ENCODE measurements around the gene SYTL5.

Gene SYTL5

DNA sequence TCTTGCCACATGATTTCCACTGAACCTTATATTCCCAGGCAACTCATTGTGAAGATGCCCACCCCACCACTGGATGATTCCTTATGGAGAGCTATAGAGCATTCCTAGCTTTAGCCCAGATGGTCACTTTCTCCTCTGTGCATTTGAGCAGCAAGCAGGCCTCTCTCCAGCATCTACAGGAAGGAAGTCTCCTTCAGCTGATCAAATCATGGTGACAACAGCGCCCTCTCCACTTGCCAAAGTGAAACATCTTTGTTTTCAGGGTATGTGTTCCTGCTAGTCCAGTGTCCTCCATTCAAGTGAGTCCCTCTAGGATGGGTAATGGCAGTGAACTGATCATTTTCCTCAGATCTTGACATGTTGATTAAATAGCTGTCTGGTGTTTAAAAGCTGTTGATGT is 10.9 kb upstream of the SYTL5 start:
- DNase-seq (ENCODE audit: low read depth in 1 of 2, low spot score in 1 of 2) = no peak
- in situ Hi-C loops (cut with HindIII; ENCODE audit: low pct_unique_long_range_greater_than_20kb, low sequenced_read_pairs) = no loop called here
- TF ChIP-seq JUND (IDR thresholded peaks at IDR 0.05; ENCODE audit: low read depth) = no peak

GRCh38 chrX:37997096-37997495 is 9.3 kb upstream of the SYTL5 start:
- no peak for TF ChIP-seq JUND (IDR thresholded peaks at IDR 0.05; ENCODE audit: low read depth)
- DNase-seq (ENCODE audit: low read depth in 1 of 2, low spot score in 1 of 2) = no peak
- in situ Hi-C loops (cut with HindIII; ENCODE audit: low pct_unique_long_range_greater_than_20kb, low sequenced_read_pairs) = no loop called here

GRCh38 chrX:37998586-37999262 is 7.6 kb upstream of the SYTL5 start:
- no peak for DNase-seq (ENCODE audit: low read depth in 1 of 2, low spot score in 1 of 2)
- no peak for TF ChIP-seq JUND (IDR thresholded peaks at IDR 0.05; ENCODE audit: low read depth)
- in situ Hi-C loops (cut with HindIII; ENCODE audit: low pct_unique_long_range_greater_than_20kb, low sequenced_read_pairs) = no loop called here

DNA sequence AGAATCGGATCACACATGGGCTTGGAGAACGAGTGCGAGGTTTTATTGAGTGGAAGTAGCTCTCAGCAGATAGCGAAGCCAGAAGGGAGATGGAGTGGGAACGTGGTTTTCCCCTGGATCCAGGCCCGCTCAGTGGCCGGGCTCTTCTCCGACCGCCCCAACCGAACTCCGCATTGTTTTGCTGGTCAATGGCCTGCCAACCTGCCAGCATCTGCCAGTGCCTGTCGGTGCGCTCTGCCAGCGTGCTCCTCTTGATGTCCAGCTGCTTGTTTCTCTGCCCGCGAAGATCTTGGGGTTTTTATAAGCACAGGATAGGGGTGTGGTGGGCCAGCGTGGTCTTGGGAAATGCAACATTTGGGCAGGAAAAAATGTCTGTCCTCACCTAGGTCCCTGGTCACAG is 5.6 kb upstream of the SYTL5 start:
- DNase-seq (ENCODE audit: low read depth in 1 of 2, low spot score in 1 of 2) = no peak
- in situ Hi-C loops (cut with HindIII; ENCODE audit: low pct_unique_long_range_greater_than_20kb, low sequenced_read_pairs) = no loop called here
- no peak for TF ChIP-seq JUND (IDR thresholded peaks at IDR 0.05; ENCODE audit: low read depth)

DNA sequence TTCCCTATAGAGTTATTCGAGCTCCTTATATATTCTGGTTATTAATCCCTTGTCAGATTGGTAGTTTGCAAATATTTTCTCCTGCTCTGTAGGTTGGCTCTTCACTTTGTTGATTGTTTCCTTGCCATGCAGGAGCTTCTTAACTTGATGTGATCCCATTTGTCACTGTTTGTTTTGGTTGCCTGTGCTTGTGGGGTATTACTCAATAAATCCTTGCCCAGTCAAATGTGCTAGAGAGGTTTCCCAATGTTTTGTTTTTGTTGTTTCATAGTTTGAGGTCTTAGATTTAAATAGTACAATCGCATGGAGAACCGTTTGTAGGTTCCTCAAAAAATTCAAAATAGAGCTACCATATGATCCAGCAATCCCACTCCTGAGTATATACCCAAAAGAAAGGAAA is 2.3 kb upstream of the SYTL5 start:
- in situ Hi-C loops (cut with HindIII; ENCODE audit: low pct_unique_long_range_greater_than_20kb, low sequenced_read_pairs) = no loop called here
- TF ChIP-seq JUND (IDR thresholded peaks at IDR 0.05; ENCODE audit: low read depth) = no peak
- no peak for DNase-seq (ENCODE audit: low read depth in 1 of 2, low spot score in 1 of 2)

GRCh38 chrX:38006778-38007177 is 425 bp downstream of the SYTL5 start:
- no peak for TF ChIP-seq JUND (IDR thresholded peaks at IDR 0.05; ENCODE audit: low read depth)
- in situ Hi-C loops (cut with HindIII; ENCODE audit: low pct_unique_long_range_greater_than_20kb, low sequenced_read_pairs) = no loop called here
- no peak for DNase-seq (ENCODE audit: low read depth in 1 of 2, low spot score in 1 of 2)

- no peak for DNase-seq (ENCODE audit: low read depth in 1 of 2, low spot score in 1 of 2)
These were observed 2.3 kb downstream of the SYTL5 start for GRCh38 chrX:38008658-38009057.

GRCh38 chrX:38009641-38010040 is 3.3 kb downstream of the SYTL5 start:
- DNase-seq (ENCODE audit: low read depth in 1 of 2, low spot score in 1 of 2) = no peak
- no peak for TF ChIP-seq JUND (IDR thresholded peaks at IDR 0.05; ENCODE audit: low read depth)
- in situ Hi-C loops (cut with HindIII; ENCODE audit: low pct_unique_long_range_greater_than_20kb, low sequenced_read_pairs) = no loop called here

More at GRCh38 chrX:38008658-38009057, 2.3 kb downstream of the SYTL5 start:
- no peak for TF ChIP-seq JUND (IDR thresholded peaks at IDR 0.05; ENCODE audit: low read depth)
- in situ Hi-C loops (cut with HindIII; ENCODE audit: low pct_unique_long_range_greater_than_20kb, low sequenced_read_pairs) = no loop called here

- in situ Hi-C loops (cut with HindIII; ENCODE audit: low pct_unique_long_range_greater_than_20kb, low sequenced_read_pairs) = no loop called here
- TF ChIP-seq JUND (IDR thresholded peaks at IDR 0.05; ENCODE audit: low read depth) = no peak
These were observed 12.5 kb downstream of the SYTL5 start for GRCh38 chrX:38018766-38019425.

GRCh38 chrX:38028300-38028699 is 21.9 kb downstream of the SYTL5 start:
- DNase-seq (ENCODE audit: low read depth in 1 of 2, low spot score in 1 of 2) = no peak
- TF ChIP-seq JUND (IDR thresholded peaks at IDR 0.05; ENCODE audit: low read depth) = no peak
- in situ Hi-C loops (cut with HindIII; ENCODE audit: low pct_unique_long_range_greater_than_20kb, low sequenced_read_pairs) = no loop called here

More at GRCh38 chrX:38018766-38019425, 12.5 kb downstream of the SYTL5 start:
- no peak for DNase-seq (ENCODE audit: low read depth in 1 of 2, low spot score in 1 of 2)

DNA sequence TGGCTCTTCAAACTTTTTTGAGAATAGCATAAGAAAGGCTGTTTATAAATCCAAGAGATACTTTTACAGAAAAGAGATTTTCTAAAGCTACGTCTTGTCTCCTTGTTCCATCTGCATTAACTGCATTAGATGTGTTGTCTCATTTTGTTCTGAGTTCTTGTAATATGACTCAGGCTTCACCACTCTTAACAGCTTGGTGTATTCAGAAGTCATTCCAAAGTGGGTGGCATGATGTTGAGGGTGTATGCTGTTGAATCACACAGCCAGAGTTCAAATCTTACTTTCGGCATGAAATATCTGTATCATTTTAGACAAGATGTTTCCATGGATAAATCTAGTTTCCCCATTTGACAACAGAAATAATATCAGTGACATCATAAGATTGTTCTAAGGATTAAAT is 30.1 kb downstream of the SYTL5 start:
- TF ChIP-seq JUND (IDR thresholded peaks at IDR 0.05; ENCODE audit: low read depth) = no peak

DNA sequence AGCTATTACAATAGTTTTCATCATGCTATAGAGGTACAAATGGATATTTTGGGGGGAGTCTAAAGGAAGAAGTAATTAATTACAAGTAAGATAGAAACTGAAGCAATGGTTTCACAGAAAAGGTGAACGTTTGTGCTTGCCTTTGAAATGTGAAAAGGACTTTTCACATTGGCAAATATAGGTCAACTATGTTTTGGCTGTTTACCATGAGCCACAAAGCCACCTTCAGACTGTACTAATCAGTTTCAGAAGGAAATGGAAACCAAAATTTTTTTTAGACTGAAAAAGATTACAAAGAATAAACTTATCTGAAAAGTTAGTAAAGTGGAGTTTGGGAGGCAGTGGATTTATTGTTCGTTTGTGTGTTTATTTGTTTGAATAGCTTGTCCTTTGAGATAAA is 32.1 kb downstream of the SYTL5 start:
- TF ChIP-seq JUND (IDR thresholded peaks at IDR 0.05; ENCODE audit: low read depth) = no peak
- in situ Hi-C loops (cut with HindIII; ENCODE audit: low pct_unique_long_range_greater_than_20kb, low sequenced_read_pairs) = no loop called here
- no peak for DNase-seq (ENCODE audit: low read depth in 1 of 2, low spot score in 1 of 2)

More for the DNA sequence above, 30.1 kb downstream of the SYTL5 start:
- no peak for DNase-seq (ENCODE audit: low read depth in 1 of 2, low spot score in 1 of 2)
- in situ Hi-C loops (cut with HindIII; ENCODE audit: low pct_unique_long_range_greater_than_20kb, low sequenced_read_pairs) = no loop called here

DNA sequence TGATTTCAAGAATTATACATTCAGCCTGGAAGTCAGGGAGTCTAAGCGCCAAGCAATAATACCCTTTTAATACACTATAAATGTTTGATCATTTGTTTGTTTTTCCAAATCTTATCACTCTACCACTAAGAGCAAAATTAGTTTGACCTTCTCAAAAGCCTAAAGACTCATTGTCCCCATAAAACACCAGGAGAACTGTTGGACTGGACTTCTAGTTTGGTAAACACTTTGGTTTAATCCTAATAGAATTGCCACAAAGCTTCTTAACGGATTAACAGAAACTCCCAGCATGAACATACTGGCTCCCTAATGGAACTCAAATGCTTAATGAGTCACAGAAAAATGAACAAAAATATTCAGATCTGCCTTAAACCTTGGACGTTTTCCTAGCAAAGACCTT is 34.9 kb downstream of the SYTL5 start:
- in situ Hi-C loops (cut with HindIII; ENCODE audit: low pct_unique_long_range_greater_than_20kb, low sequenced_read_pairs) = no loop called here
- TF ChIP-seq JUND (IDR thresholded peaks at IDR 0.05; ENCODE audit: low read depth) = no peak
- no peak for DNase-seq (ENCODE audit: low read depth in 1 of 2, low spot score in 1 of 2)
